Fibroblast of villous mesenchyme (primary cell): ENCODE data around the gene ARSI. TPM values are rescaled to one million over a fixed set of nuclear protein-coding genes. Genes with fewer than 3 reads are reported as not detected.

Experiments used
- DNase-seq: peaks from one replicate; pipeline ENCODE4 v3.0.0-alpha.2; 2010; ENCODE audit warnings: low read depth
- H3K4me3 ChIP-seq: 2 replicates; pipeline ENCODE4 v1.5.1; 2011; ENCODE audit warnings: low read depth, mild to moderate bottlenecking, low read length
- total RNA-seq: library from RNA; depleted of rRNA; stranded (reverse); fragments of >200 nt; gene quantifications from 2 replicates; pipeline ENCODE4 v1.2.3, GENCODE V29; 2012
- TF ChIP-seq, protein P1 (sequence below): IDR thresholded peaks from 2 replicates; pipeline ENCODE4 v1.5.1; 2012; ENCODE audit warnings: low read depth, mild to moderate bottlenecking, low read length; ENCODE audit not compliant: insufficient read depth

The ARSI gene
- total RNA-seq, 1 donor = 13.8 TPM

DNA sequence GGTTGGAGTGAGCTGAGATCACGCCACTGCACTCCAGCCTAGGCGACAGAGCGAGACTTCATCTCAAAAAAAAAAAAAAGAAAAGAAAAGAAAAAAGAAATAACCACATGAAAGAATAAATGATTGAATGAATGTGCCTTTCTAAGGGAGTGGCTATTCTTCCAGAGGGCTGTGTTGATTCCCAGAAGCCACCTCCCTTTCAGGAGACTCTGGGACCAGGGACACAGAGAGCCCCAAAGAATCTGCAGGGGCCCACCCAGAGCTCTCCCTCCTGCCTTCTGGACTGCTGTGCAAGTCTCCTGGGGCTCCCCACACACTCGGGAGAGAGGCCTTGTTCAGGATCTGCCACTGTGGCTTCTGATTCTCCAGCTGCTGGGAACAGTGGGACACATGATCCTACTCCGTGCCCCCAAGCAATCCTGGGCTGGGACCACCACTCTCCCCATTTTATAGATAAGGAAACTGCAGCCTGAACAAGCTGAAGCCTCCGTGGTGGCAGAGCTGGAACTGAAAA lies 36.8 kb downstream of the ARSI start:
- TF ChIP-seq, protein P1, sequence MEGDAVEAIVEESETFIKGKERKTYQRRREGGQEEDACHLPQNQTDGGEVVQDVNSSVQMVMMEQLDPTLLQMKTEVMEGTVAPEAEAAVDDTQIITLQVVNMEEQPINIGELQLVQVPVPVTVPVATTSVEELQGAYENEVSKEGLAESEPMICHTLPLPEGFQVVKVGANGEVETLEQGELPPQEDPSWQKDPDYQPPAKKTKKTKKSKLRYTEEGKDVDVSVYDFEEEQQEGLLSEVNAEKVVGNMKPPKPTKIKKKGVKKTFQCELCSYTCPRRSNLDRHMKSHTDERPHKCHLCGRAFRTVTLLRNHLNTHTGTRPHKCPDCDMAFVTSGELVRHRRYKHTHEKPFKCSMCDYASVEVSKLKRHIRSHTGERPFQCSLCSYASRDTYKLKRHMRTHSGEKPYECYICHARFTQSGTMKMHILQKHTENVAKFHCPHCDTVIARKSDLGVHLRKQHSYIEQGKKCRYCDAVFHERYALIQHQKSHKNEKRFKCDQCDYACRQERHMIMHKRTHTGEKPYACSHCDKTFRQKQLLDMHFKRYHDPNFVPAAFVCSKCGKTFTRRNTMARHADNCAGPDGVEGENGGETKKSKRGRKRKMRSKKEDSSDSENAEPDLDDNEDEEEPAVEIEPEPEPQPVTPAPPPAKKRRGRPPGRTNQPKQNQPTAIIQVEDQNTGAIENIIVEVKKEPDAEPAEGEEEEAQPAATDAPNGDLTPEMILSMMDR = no peak
- H3K4me3 ChIP-seq = no peak overlapping the region
- no peak for DNase-seq

DNA sequence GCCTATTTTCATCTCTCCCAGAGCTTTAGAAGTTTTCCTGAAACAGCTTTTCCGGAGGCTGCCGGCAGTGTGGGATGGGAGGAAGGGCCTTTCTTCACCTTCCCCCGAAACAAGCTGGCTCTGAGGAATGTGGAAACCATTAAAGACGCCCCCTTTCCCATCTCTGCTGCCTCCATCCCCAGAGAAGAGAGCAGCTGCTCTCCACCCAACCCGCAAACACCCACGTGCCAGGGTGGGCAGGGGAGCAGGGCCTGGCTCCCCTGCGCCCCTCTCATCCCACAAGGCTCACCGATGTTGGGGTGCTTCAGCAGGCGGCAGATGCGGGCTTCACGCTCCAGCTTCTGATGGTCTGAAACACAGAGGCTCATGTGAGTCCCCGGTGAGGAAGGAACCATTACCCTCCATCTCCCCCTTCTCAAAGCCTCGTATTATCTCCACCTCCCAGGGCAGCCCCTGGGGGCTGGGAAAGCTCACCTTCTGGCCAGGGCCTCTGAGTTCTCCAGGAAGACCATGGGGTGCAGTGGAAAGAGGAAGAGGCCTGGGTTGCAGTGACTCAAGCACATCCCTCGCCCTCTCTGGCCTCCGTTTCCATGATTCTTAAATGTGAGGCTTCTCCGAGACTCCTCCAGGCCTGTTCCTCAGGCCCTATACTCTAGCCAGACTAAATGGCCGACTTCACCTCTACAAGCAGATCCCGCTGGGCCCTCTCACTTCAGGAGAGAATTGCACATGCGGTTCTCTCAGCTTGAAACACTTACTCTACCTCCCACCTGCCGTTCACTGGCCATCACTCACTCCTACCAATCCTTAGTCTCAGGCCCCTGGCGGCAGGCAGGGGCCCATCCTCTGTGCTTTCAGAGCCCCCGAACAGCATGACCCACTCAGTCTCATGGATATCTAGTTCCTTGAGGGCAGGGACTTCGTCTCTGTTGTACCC lies 37.8 kb downstream of the ARSI start:
- no peak for DNase-seq
- H3K4me3 ChIP-seq = no peak overlapping the region
- TF ChIP-seq, protein P1 = no peak

DNA sequence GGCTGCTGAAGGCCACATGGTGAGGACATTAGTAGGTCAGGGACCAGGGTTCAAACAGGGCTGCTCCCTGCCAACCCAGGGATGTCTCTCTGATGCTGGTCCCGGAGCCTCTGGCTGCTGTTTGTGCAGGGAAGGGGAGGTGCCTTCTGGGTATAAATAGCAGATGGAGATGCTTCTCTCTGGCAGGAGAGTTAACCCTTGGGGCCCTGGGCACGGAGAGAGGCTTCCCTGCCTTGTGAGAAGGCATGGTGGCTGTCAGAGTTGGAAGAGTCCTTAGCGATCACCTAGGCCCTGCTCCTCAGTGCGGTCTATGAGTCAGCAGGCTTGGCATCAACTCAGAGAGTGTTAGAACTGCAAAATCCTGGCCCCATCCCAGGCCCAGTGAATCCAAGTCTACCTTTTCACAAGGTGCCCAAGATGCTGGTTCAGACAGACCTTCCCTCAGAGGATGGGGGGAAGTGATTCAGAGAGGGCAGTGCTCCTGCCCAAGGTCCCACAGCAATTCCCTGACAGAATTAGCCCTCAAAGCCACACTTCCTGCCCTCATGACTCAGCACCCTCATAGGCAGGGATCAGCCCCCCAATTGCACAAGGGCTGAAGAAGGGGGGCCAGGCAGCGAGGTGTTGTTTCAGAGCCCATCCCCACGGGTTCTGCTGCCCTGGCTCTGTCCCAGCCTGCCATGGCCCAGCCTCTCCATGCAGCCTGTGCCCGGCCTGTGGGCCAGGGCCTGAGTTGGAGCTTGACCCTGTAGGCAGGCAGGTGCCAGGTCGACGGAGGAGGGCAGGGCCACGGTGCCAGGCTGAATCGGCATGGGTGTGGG lies 38.7 kb downstream of the ARSI start:
- DNase-seq = peak; percentile 84
- no peak overlapping the region for H3K4me3 ChIP-seq
- TF ChIP-seq, protein P1 = no peak

DNA sequence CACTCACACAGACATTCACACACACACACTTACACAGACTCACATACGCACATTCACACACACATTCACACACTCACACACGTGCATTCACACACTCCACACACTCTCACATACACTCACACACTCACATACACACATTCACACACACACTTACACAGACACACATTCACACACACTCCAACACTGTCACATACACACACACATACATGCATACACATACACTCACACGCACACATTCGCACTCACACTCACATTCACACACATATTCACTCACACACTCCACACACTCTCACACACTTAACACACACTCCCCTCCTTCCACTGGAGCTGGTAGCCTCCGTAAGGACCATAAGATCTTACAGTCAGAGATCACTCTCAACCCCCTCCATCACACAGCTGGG lies 39.3 kb downstream of the ARSI start:
- no peak overlapping the region for H3K4me3 ChIP-seq
- no peak for DNase-seq
- TF ChIP-seq, protein P1 = no peak

DNA sequence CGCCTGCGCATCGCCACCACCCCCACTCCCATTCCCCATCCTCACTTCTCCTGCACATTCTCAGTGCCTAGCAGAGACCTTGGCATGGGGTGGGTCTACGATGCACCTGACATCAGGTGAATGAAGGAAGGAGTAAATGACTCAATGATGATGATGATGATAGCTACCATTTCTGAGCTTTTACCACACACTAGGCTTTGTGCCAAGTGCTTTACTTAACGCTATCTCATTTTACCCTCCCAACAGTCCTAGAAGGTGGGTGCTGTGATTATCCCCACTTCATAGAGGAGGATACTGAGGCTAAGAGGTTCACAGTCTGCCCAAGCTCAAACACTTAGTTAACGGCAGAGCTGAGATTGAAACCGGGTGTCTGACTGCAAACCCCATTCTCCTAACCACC lies 40.2 kb downstream of the ARSI start:
- no peak overlapping the region for H3K4me3 ChIP-seq
- no peak for DNase-seq
- TF ChIP-seq, protein P1 = no peak

DNA sequence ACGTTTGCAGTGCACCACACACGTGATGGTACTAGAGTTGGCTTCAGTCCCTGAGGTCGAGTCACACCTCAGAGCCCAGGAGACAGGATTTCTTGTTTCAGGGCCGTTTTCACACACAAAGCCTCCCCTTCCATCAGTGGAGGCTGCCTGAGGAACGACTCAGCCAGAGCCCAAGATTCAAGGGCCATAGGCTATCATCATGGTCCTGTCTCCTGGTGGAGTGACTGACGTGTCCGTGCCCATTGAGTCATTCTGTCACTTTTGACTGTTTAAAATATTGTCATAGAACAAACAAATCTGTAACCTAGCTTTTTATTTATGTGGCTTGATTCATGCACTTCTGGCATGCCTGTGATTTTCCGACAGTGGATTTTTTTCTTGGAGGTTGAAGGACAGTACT lies 41.5 kb downstream of the ARSI start:
- TF ChIP-seq, protein P1 = no peak
- DNase-seq = no peak
- H3K4me3 ChIP-seq = no peak overlapping the region
